Lower leg skin (tissue), 4 donors: Measurements from ENCODE around the gene LIG4. TPM values are rescaled to one million over a fixed set of nuclear protein-coding genes. Genes with fewer than 3 reads are reported as not detected.

ENCODE experiments used
- DNase-seq, 2 donors: peaks; one replicate each; pipeline ENCODE4 v3.0.0-alpha.2; 2019; ENCODE audit warnings: low spot score in 2 of 2
- H3K4me3 ChIP-seq: fragments of 200-600 bp; sonication (generic); 2 replicates; pipeline ENCODE4 v1.5.1; 2017; ENCODE audit warnings: mild to moderate bottlenecking, low read depth; ENCODE audit not compliant: poor library complexity, severe bottlenecking
- CTCF ChIP-seq, 3 donors: fragments of 450-650 bp; IDR thresholded peaks; one replicate each; pipeline ENCODE4 v1.5.1; 2016; ENCODE audit warnings: antibody characterized with exemption in 3 of 3, mild to moderate bottlenecking in 3 of 3, moderate library complexity in 2 of 3
- POLR2A ChIP-seq, 2 donors: fragments of 450-650 bp; IDR thresholded peaks; one replicate each; pipeline ENCODE4 v1.6.1; 2016 to 2017; ENCODE audit warnings: antibody characterized with exemption in 2 of 2, mild to moderate bottlenecking in 1 of 2, moderate library complexity in 1 of 2
- WGBS, 2 donors: methylation state at CpG; one replicate each; pipeline ENCODE4 v1.1.5; 2018; 5-methylcytosine and 5-hydroxymethylcytosine counted together
- intact Hi-C: fragments of 100-400 bp; cut with DNase I; formaldehyde crosslinking; loops from one replicate; pipeline ENCODE4 v1.15.0; 2023; ENCODE audit warnings: low total_unique reads
- total RNA-seq, 4 donors: library from RNA; depleted of rRNA; stranded (reverse); fragments of >200 nt; gene quantifications; one replicate each; pipeline ENCODE4 v1.1.0, GENCODE V29; 2016

LIG4 gene
- total RNA-seq, 4 donors from 2014 or later: 3.9 to 6.7 (median 5.7) TPM

- 96% methylated on average over 1 of the region's 1 CpG for WGBS, 2 donors
- intact Hi-C loops: no loop called here
- H3K4me3 ChIP-seq: no peak overlapping the region
- DNase-seq: no peak
- TF ChIP-seq POLR2A (IDR thresholded peaks at IDR 0.05) (no peak), CTCF (IDR thresholded peaks at IDR 0.05) (no peak)
These were observed 12.4 kb upstream of the LIG4 start for GRCh38 chr13:108227651-108228272.

- no peak for DNase-seq
- intact Hi-C loops: no loop called here
- WGBS, 2 donors: 10 to 26% methylated on average over 1 of the region's 1 CpG
- no peak overlapping the region for H3K4me3 ChIP-seq
- TF ChIP-seq CTCF (IDR thresholded peaks at IDR 0.05): no peak
- TF ChIP-seq POLR2A (IDR thresholded peaks at IDR 0.05): no peak
These were observed 10.8 kb upstream of the LIG4 start for GRCh38 chr13:108226184-108226583.

- TF ChIP-seq CTCF (IDR thresholded peaks at IDR 0.05) (no peak), POLR2A (IDR thresholded peaks at IDR 0.05) (no peak)
- intact Hi-C loops: no loop called here
- no peak for DNase-seq
- WGBS, 2 donors: 60 to 69% methylated on average over 1 of the region's 1 CpG
- no peak overlapping the region for H3K4me3 ChIP-seq
These were observed 10.1 kb upstream of the LIG4 start for GRCh38 chr13:108225440-108225839.

GRCh38 chr13:108223687-108224503 is 8.6 kb upstream of the LIG4 start:
- H3K4me3 ChIP-seq: no peak overlapping the region
- 70 to 75% methylated on average over 7 of the region's 7 CpGs for WGBS, 2 donors
- intact Hi-C loops: no loop called here
- TF ChIP-seq POLR2A (IDR thresholded peaks at IDR 0.05) (no peak), CTCF (IDR thresholded peaks at IDR 0.05) (no peak)
- DNase-seq: no peak

- intact Hi-C loops: no loop called here
- TF ChIP-seq POLR2A (IDR thresholded peaks at IDR 0.05): no peak
- no peak for TF ChIP-seq CTCF (IDR thresholded peaks at IDR 0.05)
- 26 to 27% methylated on average over 1 of the region's 1 CpG for WGBS, 2 donors
- no peak overlapping the region for H3K4me3 ChIP-seq
- DNase-seq: no peak
These were observed 4.7 kb upstream of the LIG4 start for GRCh38 chr13:108220041-108220440.
